Trophoblast cell (in vitro differentiated cells and primary cell): ENCODE results near the gene CCDC197.

Source experiments
- DNase-seq, 2 donors: peaks; one replicate each; pipeline ENCODE4 v3.0.0-alpha.2; 2016
- H2AFZ ChIP-seq: 2 replicates; pipeline ENCODE4 v1.6.1; 2013; ENCODE audit warnings: low read length, moderate library complexity, mild to moderate bottlenecking; ENCODE audit not compliant: insufficient read depth, poor library complexity
- H2AK5ac ChIP-seq: 2 replicates; pipeline ENCODE4 v1.6.1; 2013; ENCODE audit warnings: mild to moderate bottlenecking, low read length
- H2BK120ac ChIP-seq: 2 replicates; pipeline ENCODE4 v1.6.1; 2013; ENCODE audit warnings: low read length, mild to moderate bottlenecking, moderate library complexity; ENCODE audit not compliant: insufficient read depth, poor library complexity
- H2BK12ac ChIP-seq: 2 replicates; pipeline ENCODE4 v1.6.1; 2013; ENCODE audit warnings: mild to moderate bottlenecking, low read length, moderate library complexity
- H2BK5ac ChIP-seq: 2 replicates; pipeline ENCODE4 v1.6.1; 2013; ENCODE audit warnings: low read length, low read depth, moderate library complexity, mild to moderate bottlenecking; ENCODE audit not compliant: poor library complexity
- H3K14ac ChIP-seq: 2 replicates; pipeline ENCODE4 v1.6.1; 2013; ENCODE audit warnings: mild to moderate bottlenecking, low read length
- H3K18ac ChIP-seq: 2 replicates; pipeline ENCODE4 v1.6.1; 2013; ENCODE audit warnings: mild to moderate bottlenecking, low read length
- H3K23ac ChIP-seq: 2 replicates; pipeline ENCODE4 v1.6.1; 2013; ENCODE audit warnings: low read length
- H3K27ac ChIP-seq: 2 replicates; pipeline ENCODE4 v1.5.1; 2013; ENCODE audit warnings: low read depth, mild to moderate bottlenecking, inconsistent platforms, low read length, moderate library complexity
- H3K27me3 ChIP-seq: 2 replicates; pipeline ENCODE4 v1.6.1; 2013; ENCODE audit warnings: inconsistent platforms, mild to moderate bottlenecking, low read length, moderate library complexity; ENCODE audit not compliant: insufficient read depth
- H3K36me3 ChIP-seq, 2 experiments: 1 replicate in 1 of 2; 2 replicates in 1 of 2; pipeline ENCODE4 v1.6.1; 2013; ENCODE audit warnings: low read length in 2 of 2, mild to moderate bottlenecking in 2 of 2, moderate library complexity in 1 of 2; ENCODE audit not compliant: insufficient read depth in 2 of 2, control insufficient read depth in 1 of 2
- H3K4ac ChIP-seq: 2 replicates; pipeline ENCODE4 v1.6.1; 2013; ENCODE audit warnings: low read depth, mild to moderate bottlenecking, low read length, moderate library complexity
- H3K4me1 ChIP-seq, 2 experiments: 1 replicate in 1 of 2; 2 replicates in 1 of 2; pipeline ENCODE4 v1.6.1; 2013; ENCODE audit warnings: low read length in 2 of 2, mild to moderate bottlenecking in 2 of 2, moderate library complexity in 1 of 2; ENCODE audit not compliant: insufficient read depth in 2 of 2, control insufficient read depth in 1 of 2
- H3K4me2 ChIP-seq: 2 replicates; pipeline ENCODE4 v1.6.1; 2013; ENCODE audit warnings: inconsistent platforms, mild to moderate bottlenecking, low read length, moderate library complexity
- H3K4me3 ChIP-seq: 2 replicates; pipeline ENCODE4 v1.5.1; 2013; ENCODE audit warnings: mild to moderate bottlenecking, low read depth, low read length, inconsistent platforms
- H3K79me1 ChIP-seq: one replicate; pipeline ENCODE4 v1.6.1; 2013; ENCODE audit warnings: low read length
- H3K79me2 ChIP-seq: 2 replicates; pipeline ENCODE4 v1.6.1; 2013; ENCODE audit warnings: low read length, mild to moderate bottlenecking; ENCODE audit not compliant: control insufficient read depth, insufficient read depth, poor library complexity
- H3K9ac ChIP-seq: 2 replicates; pipeline ENCODE4 v1.6.1; 2013; ENCODE audit warnings: mild to moderate bottlenecking, low read length
- H3K9me3 ChIP-seq: 2 replicates; pipeline ENCODE4 v1.6.1; 2013; ENCODE audit warnings: low read depth, mild to moderate bottlenecking, control low read depth, inconsistent platforms, low read length; ENCODE audit not compliant: insufficient read depth
- H4K12ac ChIP-seq: 2 replicates; pipeline ENCODE4 v1.6.1; 2013; ENCODE audit warnings: low read depth, mild to moderate bottlenecking, low read length, moderate library complexity
- H4K8ac ChIP-seq: 2 replicates; pipeline ENCODE4 v1.6.1; 2013; ENCODE audit warnings: low read depth, mild to moderate bottlenecking, low read length, moderate library complexity
- H4K91ac ChIP-seq: one replicate; pipeline ENCODE4 v1.6.1; 2013; ENCODE audit warnings: low read depth, mild to moderate bottlenecking, low read length, moderate library complexity
- WGBS: extraction: QIAGEN DNeasy Blood & Tissue Kit; methylation state at CpG from one replicate; pipeline ENCODE4 v1.1.7; 2013; ENCODE audit warnings: missing lambda C conversion rate; ENCODE audit not compliant: insufficient read length, insufficient coverage; ENCODE audit errors: extremely low coverage; 5-methylcytosine and 5-hydroxymethylcytosine counted together

The CCDC197 gene

DNA sequence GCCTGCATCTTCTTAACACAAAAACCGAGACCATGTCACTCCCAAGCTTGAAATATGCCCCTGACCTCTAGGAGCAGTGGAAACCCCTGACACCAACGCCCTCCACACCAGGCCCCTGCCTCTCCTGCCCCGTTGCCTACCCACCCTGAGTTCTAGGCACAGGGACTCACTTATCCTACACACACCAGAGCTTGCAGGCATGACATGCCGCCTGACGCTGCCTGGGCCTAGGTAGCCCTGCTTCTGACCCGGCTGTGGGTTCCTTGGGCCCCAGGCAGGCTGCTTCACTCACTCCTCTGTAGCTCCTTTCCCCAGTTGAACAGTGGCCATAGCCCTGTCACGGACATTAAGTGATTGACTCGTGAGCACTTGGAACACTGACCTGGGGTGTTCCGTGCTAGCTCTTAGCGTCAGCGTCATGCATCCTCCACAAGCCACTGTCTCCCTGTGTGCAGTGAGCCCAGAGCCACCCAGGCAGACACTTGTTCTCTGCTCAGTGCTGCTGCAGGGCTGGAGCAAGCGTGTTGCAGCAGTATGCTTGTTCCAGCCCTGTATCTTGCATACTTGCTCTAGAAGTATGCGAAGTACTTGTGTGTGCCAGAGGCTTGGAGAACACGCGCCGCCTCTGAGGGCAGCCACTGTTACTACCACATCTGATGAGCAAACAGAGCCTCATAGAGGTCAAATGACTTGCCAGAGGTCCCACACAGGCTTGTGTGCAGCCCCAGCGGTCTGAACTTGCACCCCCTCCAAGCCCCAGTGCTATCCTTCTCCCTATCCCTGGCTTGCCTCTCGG lies 44.6 kb downstream of the CCDC197 start:
- no peaks in the 10 kb centered on the region for H3K27me3 ChIP-seq
- H2AK5ac ChIP-seq, result no peak overlapping the region
- no peak overlapping the region for H3K18ac ChIP-seq
- peaks cover 1% of the 10 kb centered on the region for H3K9me3 ChIP-seq
- no peak overlapping the region for H3K4ac ChIP-seq
- H2BK5ac ChIP-seq, result no peak overlapping the region
- no peak overlapping the region for H3K9ac ChIP-seq
- H2AFZ ChIP-seq, result no peak overlapping the region
- no peak overlapping the region for H4K8ac ChIP-seq
- no peaks in the 10 kb centered on the region for H3K4me1 ChIP-seq
- H2BK12ac ChIP-seq, result no peak overlapping the region
- H3K23ac ChIP-seq, result no peak overlapping the region
- H3K79me2 ChIP-seq, result no peaks in the 10 kb centered on the region
- H3K4me3 ChIP-seq, result no peak overlapping the region
- no peaks in the 10 kb centered on the region for H3K79me1 ChIP-seq
- H3K27ac ChIP-seq, result no peak overlapping the region
- no peak overlapping the region for H4K12ac ChIP-seq
- no peak overlapping the region for H3K14ac ChIP-seq
- H4K91ac ChIP-seq, result no peak overlapping the region
- no peak overlapping the region for H2BK120ac ChIP-seq
- DNase-seq, result peak in 1 of 2 donors; percentile 65
- no peak overlapping the region for H3K4me2 ChIP-seq
- WGBS, result no CpG with 5 or more reads among the region's 18 CpGs
- peaks cover 29 to 35% of the 10 kb centered on the region in 2 experiments for H3K36me3 ChIP-seq

DNA sequence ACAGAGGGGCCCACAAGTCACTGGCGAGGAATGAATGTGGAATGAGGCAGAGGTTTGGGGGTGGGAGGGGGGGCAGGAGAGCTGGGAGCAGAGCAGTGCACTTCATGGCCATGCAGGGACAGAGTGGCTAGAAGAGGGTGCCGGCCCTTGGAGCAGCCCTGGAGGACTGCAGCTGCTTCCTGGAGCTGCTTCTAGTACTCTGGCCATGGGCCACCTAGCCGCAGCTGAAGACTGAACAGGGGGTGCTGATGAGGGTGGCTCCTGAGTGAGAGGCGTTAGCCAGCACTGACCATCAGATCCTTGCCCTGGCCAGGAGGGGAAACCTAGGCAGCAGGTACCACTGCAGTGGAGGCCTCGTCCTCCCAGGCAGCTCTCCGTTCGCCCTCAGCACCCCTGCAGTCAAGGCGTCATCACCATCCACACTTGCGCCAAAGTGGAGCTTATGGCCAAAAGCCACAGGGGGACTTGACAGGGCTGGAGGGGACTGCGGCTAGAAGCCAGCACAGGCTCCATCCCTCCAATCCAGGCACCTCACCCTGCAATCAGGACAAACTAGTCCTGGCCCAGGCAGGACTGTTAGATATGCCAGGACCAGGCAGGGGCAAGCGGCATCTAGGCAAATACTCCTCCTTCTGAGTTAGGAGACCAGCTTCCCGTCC lies 45.5 kb downstream of the CCDC197 start:
- Histone ChIP-seq H4K8ac (no peak overlapping the region), H3K18ac (no peak overlapping the region), H3K79me2 (no peaks in the 10 kb centered on the region), H4K12ac (no peak overlapping the region), H3K9me3 (peaks cover 1% of the 10 kb centered on the region), H3K27ac (no peak overlapping the region), H3K23ac (no peak overlapping the region), H3K36me3 (peaks cover 37 to 41% of the 10 kb centered on the region in 2 experiments), H2AK5ac (no peak overlapping the region), H3K79me1 (no peaks in the 10 kb centered on the region), H4K91ac (no peak overlapping the region), H3K9ac (no peak overlapping the region), H3K4ac (no peak overlapping the region), H3K14ac (no peak overlapping the region), H2BK120ac (no peak overlapping the region), H3K27me3 (no peaks in the 10 kb centered on the region), H3K4me3 (peak overlapping the region; percentile 24), H2AFZ (no peak overlapping the region), H2BK12ac (no peak overlapping the region), H3K4me1 (no peaks in the 10 kb centered on the region), H3K4me2 (no peak overlapping the region), H2BK5ac (no peak overlapping the region)
- no CpG with 5 or more reads among the region's 12 CpGs for WGBS
- no peak for DNase-seq

DNA sequence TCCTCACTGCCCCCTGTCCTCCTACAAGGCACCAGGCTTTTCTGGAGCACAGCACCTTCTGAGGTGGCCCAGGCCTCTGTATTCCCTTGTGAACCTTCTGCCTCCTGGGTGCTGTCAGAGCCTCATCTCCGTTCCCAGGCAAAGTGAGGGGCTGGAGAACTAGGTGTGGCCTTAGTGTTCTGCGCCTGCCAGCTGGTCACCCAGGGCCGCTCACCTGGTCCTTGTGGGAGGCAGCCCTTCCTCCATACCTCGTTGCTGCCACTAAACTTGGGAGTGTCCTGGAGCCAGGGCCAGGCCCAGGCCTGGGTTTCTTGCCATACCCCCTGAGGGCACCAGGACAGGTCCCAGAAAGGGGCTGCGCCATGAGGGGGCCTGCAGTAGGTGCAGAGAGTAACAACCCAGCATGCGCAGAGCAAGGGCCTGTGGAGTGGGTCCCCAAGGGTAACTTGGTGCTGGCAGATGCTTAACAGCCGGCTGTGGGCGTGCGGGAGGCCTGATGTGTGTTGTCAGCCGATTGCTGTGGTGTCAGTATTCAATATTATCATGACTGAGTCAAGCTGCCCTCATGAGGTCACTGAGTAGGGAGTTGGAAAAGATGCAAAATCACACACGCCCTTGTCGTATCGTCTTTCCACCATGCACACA lies 46.1 kb downstream of the CCDC197 start:
- no peak overlapping the region for H2AK5ac ChIP-seq
- H4K8ac ChIP-seq, result no peak overlapping the region
- DNase-seq, result no peak
- H4K12ac ChIP-seq, result no peak overlapping the region
- H2BK12ac ChIP-seq, result no peak overlapping the region
- H3K14ac ChIP-seq, result no peak overlapping the region
- H2AFZ ChIP-seq, result no peak overlapping the region
- no CpG with 5 or more reads among the region's 13 CpGs for WGBS
- no peaks in the 10 kb centered on the region for H3K79me1 ChIP-seq
- H3K9ac ChIP-seq, result no peak overlapping the region
- H3K4me1 ChIP-seq, result no peaks in the 10 kb centered on the region
- H2BK120ac ChIP-seq, result no peak overlapping the region
- H3K23ac ChIP-seq, result no peak overlapping the region
- H2BK5ac ChIP-seq, result no peak overlapping the region
- no peak overlapping the region for H3K4me3 ChIP-seq
- no peak overlapping the region for H4K91ac ChIP-seq
- peaks cover 42 to 43% of the 10 kb centered on the region in 2 experiments for H3K36me3 ChIP-seq
- H3K9me3 ChIP-seq, result peaks cover 1% of the 10 kb centered on the region
- no peaks in the 10 kb centered on the region for H3K79me2 ChIP-seq
- H3K4ac ChIP-seq, result no peak overlapping the region
- H3K27ac ChIP-seq, result no peak overlapping the region
- H3K18ac ChIP-seq, result no peak overlapping the region
- H3K27me3 ChIP-seq, result no peaks in the 10 kb centered on the region
- H3K4me2 ChIP-seq, result no peak overlapping the region

DNA sequence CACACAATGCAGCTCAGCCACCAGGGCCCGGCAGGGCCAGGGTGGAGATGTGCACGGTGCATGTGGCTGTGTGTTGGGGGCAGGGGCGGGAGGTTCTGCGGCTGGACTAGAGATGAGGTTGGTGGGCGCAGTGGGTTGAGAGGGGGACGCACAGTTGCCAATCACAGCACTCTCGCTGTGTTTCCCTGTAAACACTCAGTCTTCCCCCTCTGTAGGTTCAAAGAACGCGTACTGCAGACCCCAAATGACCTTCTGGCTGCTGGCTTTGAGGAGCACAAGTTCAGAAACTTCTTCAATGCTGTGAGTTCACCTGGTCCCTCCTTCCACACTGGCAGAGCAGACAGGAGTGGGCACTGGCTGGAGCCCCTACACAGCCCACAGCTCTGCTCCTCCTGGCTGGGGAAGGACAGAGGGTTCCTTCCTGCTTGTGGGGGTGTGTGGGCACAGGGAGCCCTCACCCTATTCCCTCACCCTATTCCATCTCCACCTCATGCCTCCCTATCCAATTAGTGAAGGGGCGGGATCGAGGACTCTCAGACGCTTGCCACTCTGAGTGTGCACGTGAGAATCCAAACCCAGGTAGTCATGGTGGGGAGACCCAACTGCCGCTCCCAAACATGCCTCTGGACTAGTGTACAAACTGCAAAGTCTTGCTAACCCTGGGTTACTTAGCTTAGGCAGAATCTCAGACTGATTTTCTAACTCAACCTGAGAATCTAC lies 46.8 kb downstream of the CCDC197 start:
- H3K36me3 ChIP-seq, result peaks cover 41 to 50% of the 10 kb centered on the region in 2 experiments
- no peaks in the 10 kb centered on the region for H3K4me1 ChIP-seq
- H3K4ac ChIP-seq, result no peak overlapping the region
- peaks cover 1% of the 10 kb centered on the region for H3K9me3 ChIP-seq
- H3K4me3 ChIP-seq, result no peak overlapping the region
- H3K27me3 ChIP-seq, result no peaks in the 10 kb centered on the region
- H2AFZ ChIP-seq, result no peak overlapping the region
- no CpG with 5 or more reads among the region's 14 CpGs for WGBS
- no peak overlapping the region for H3K4me2 ChIP-seq
- H3K27ac ChIP-seq, result no peak overlapping the region
- no peak overlapping the region for H2AK5ac ChIP-seq
- H2BK5ac ChIP-seq, result no peak overlapping the region
- no peak overlapping the region for H4K12ac ChIP-seq
- H3K18ac ChIP-seq, result no peak overlapping the region
- H3K23ac ChIP-seq, result no peak overlapping the region
- DNase-seq, result no peak
- H3K14ac ChIP-seq, result no peak overlapping the region
- H4K91ac ChIP-seq, result no peak overlapping the region
- H2BK12ac ChIP-seq, result no peak overlapping the region
- H3K79me1 ChIP-seq, result no peaks in the 10 kb centered on the region
- H3K79me2 ChIP-seq, result no peaks in the 10 kb centered on the region
- H3K9ac ChIP-seq, result no peak overlapping the region
- no peak overlapping the region for H2BK120ac ChIP-seq
- H4K8ac ChIP-seq, result no peak overlapping the region
